H9 (cell line): ENCODE results near the gene RAB3IP. TPM values are rescaled to one million over a fixed set of nuclear protein-coding genes. Genes with fewer than 3 reads are reported as not detected.

Experiments used
- DNase-seq: peaks from one replicate; pipeline ENCODE4 v3.0.0-alpha.2; 2017
- H2AFZ ChIP-seq: one replicate; pipeline ENCODE4 v1.6.1; 2013; ENCODE audit warnings: mild to moderate bottlenecking, low read length, control low read depth, moderate library complexity
- H2AK5ac ChIP-seq: 2 replicates; pipeline ENCODE4 v1.6.1; 2013; ENCODE audit warnings: low read length, control low read depth, mixed read lengths; ENCODE audit not compliant: insufficient read length
- H2BK120ac ChIP-seq: one replicate; pipeline ENCODE4 v1.6.1; 2013; ENCODE audit warnings: low read depth, mild to moderate bottlenecking, low read length, control low read depth, inconsistent platforms; ENCODE audit not compliant: poor library complexity, severe bottlenecking
- H2BK12ac ChIP-seq: 2 replicates; pipeline ENCODE4 v1.6.1; 2013; ENCODE audit warnings: low read length, control low read depth, mixed read lengths, low read depth; ENCODE audit not compliant: insufficient read length
- H2BK15ac ChIP-seq: 2 replicates; pipeline ENCODE4 v1.6.1; 2013; ENCODE audit warnings: low read depth, low read length, control low read depth
- H2BK20ac ChIP-seq: one replicate; pipeline ENCODE4 v1.6.1; 2013; ENCODE audit warnings: low read depth, mild to moderate bottlenecking, low read length, control low read depth, inconsistent platforms; ENCODE audit not compliant: poor library complexity, severe bottlenecking
- H2BK5ac ChIP-seq: 2 replicates; pipeline ENCODE4 v1.6.1; 2013; ENCODE audit warnings: low read length, control low read depth, mixed read lengths; ENCODE audit not compliant: insufficient read length
- H3K14ac ChIP-seq: 2 replicates; pipeline ENCODE4 v1.6.1; 2013; ENCODE audit warnings: low read length, control low read depth; ENCODE audit not compliant: insufficient read depth
- H3K18ac ChIP-seq: 2 replicates; pipeline ENCODE4 v1.6.1; 2013; ENCODE audit warnings: low read depth, mild to moderate bottlenecking, mixed read lengths, low read length, control low read depth; ENCODE audit not compliant: insufficient read length
- H3K23ac ChIP-seq: 2 replicates; pipeline ENCODE4 v1.6.1; 2013; ENCODE audit warnings: low read length, control low read depth, mixed read lengths, low read depth; ENCODE audit not compliant: insufficient read length
- H3K23me2 ChIP-seq: 2 replicates; pipeline ENCODE4 v1.6.1; 2013; ENCODE audit warnings: low read depth, mild to moderate bottlenecking, mixed read lengths, low read length, control low read depth; ENCODE audit not compliant: insufficient read length, poor library complexity, severe bottlenecking
- H3K27ac ChIP-seq: 2 replicates; pipeline ENCODE4 v1.5.1; 2013; ENCODE audit warnings: low read length, control low read depth, mixed read lengths, low read depth; ENCODE audit not compliant: insufficient read length
- H3K27me3 ChIP-seq: 2 replicates; pipeline ENCODE4 v1.6.1; 2013; ENCODE audit warnings: low read length, control low read depth, inconsistent platforms; ENCODE audit not compliant: insufficient read depth
- H3K4ac ChIP-seq: 2 replicates; pipeline ENCODE4 v1.6.1; 2013; ENCODE audit warnings: low read depth, mild to moderate bottlenecking, control low read depth, inconsistent platforms, low read length, moderate library complexity
- H3K4me1 ChIP-seq: 2 replicates; pipeline ENCODE4 v1.6.1; 2013; ENCODE audit warnings: low read length, control low read depth, inconsistent platforms; ENCODE audit not compliant: insufficient read depth
- H3K4me2 ChIP-seq: 2 replicates; pipeline ENCODE4 v1.6.1; 2013; ENCODE audit warnings: low read length, control low read depth, mixed read lengths; ENCODE audit not compliant: insufficient read length, insufficient read depth
- H3K56ac ChIP-seq: 2 replicates; pipeline ENCODE4 v1.6.1; 2013; ENCODE audit warnings: low read depth, mild to moderate bottlenecking, mixed read lengths, low read length, control low read depth; ENCODE audit not compliant: insufficient read length
- H3K79me1 ChIP-seq: 2 replicates; pipeline ENCODE4 v1.6.1; 2013; ENCODE audit warnings: low read depth, mild to moderate bottlenecking, moderate library complexity, low read length, control low read depth, inconsistent platforms; ENCODE audit not compliant: insufficient read depth, poor library complexity, severe bottlenecking
- H3K79me2 ChIP-seq: 2 replicates; pipeline ENCODE4 v1.6.1; 2013; ENCODE audit warnings: low read length, control low read depth, inconsistent platforms; ENCODE audit not compliant: insufficient read depth
- H3K9ac ChIP-seq: 2 replicates; pipeline ENCODE4 v1.6.1; 2013; ENCODE audit warnings: low read length, control low read depth, mixed read lengths; ENCODE audit not compliant: insufficient read length; ENCODE audit errors: extremely low read depth
- H3K9me3 ChIP-seq: one replicate; pipeline ENCODE4 v1.6.1; 2013; ENCODE audit warnings: low read depth, low read length, inconsistent platforms; ENCODE audit not compliant: control insufficient read depth
- H3T11ph ChIP-seq: one replicate; pipeline ENCODE4 v1.6.1; 2013; ENCODE audit warnings: mild to moderate bottlenecking, low read length, control low read depth, inconsistent platforms
- H4K20me1 ChIP-seq: one replicate; pipeline ENCODE4 v1.6.1; 2013; ENCODE audit not compliant: control insufficient read depth, insufficient read length, insufficient read depth
- H4K5ac ChIP-seq: 2 replicates; pipeline ENCODE4 v1.6.1; 2013; ENCODE audit warnings: low read depth, mild to moderate bottlenecking, mixed read lengths, low read length, control low read depth; ENCODE audit not compliant: insufficient read length
- H4K8ac ChIP-seq: replicated peaks from 2 replicates; pipeline ENCODE4 v1.6.1; 2013; ENCODE audit warnings: low read length, control low read depth, mixed read lengths, low read depth; ENCODE audit not compliant: insufficient read length
- H4K91ac ChIP-seq: 2 replicates; pipeline ENCODE4 v1.6.1; 2013; ENCODE audit warnings: low read depth, mild to moderate bottlenecking, moderate library complexity, mixed read lengths, low read length, control low read depth; ENCODE audit not compliant: insufficient read length
- H3K27ac Mint-ChIP-seq, 3 experiments: 2 replicates in 2 of 3; 3 replicates in 1 of 3; pipeline ENCODE4 v1.8.0; 2020 to 2021; ENCODE audit warnings: mixed read lengths in 3 of 3, mild to moderate bottlenecking in 1 of 3, moderate library complexity in 1 of 3
- H3K27me3 Mint-ChIP-seq: 2 replicates; pipeline ENCODE4 v1.8.0; 2021; ENCODE audit warnings: low read depth, mild to moderate bottlenecking, moderate library complexity, mixed read lengths
- H3K36me3 Mint-ChIP-seq, 3 experiments: 2 replicates in 2 of 3; 3 replicates in 1 of 3; pipeline ENCODE4 v1.8.0; 2020 to 2021; ENCODE audit warnings: low read depth in 3 of 3, mixed read lengths in 3 of 3; ENCODE audit not compliant: insufficient read depth in 1 of 3
- H3K4me1 Mint-ChIP-seq, 2 experiments: 2 replicates each; pipeline ENCODE4 v1.8.0; 2020; ENCODE audit warnings: mixed read lengths in 2 of 2
- H3K4me3 Mint-ChIP-seq, 2 experiments: 2 replicates in 1 of 2; 3 replicates in 1 of 2; pipeline ENCODE4 v1.8.0; 2020 to 2021; ENCODE audit warnings: mild to moderate bottlenecking in 2 of 2, mixed read lengths in 2 of 2, moderate library complexity in 1 of 2
- H3K9me3 Mint-ChIP-seq, 2 experiments: 2 replicates in 1 of 2; 3 replicates in 1 of 2; pipeline ENCODE4 v1.8.0; 2020; ENCODE audit warnings: mild to moderate bottlenecking in 2 of 2, mixed read lengths in 2 of 2, moderate library complexity in 1 of 2
- CTCF ChIP-seq: fragments of 200-600 bp; sonication (generic); conservative IDR thresholded peaks from 3 replicates; pipeline ENCODE4 v1.8.0; 2021; ENCODE audit warnings: antibody characterized with exemption, mild to moderate bottlenecking
- WGBS: extraction: QIAGEN DNeasy Blood & Tissue Kit; methylation state at CpG from one replicate; pipeline ENCODE4 v1.1.7; 2013; ENCODE audit warnings: missing lambda C conversion rate, low lambda C conversion rate, mixed read lengths; ENCODE audit not compliant: insufficient read length; ENCODE audit errors: extremely low coverage; 5-methylcytosine and 5-hydroxymethylcytosine counted together
- long read RNA-seq: library from polyadenylated mRNA; unstranded; transcript quantifications from one replicate; pipeline ENCODE4 v2.0.0, GENCODE V29; 2020
- total RNA-seq: library from RNA; stranded (reverse); gene quantifications from 2 replicates; pipeline ENCODE4 v1.2.1, GENCODE V29; 2021

The RAB3IP gene
- total RNA-seq, result 44.9 and 45.5 TPM in 2 replicates
- long read RNA-seq, transcript RAB3IP-215 (9 exons, 2,840 nt), result minor isoform, 32 of 220 reads
- long read RNA-seq, transcript RAB3IP-201 (11 exons, 3,690 nt), result major isoform, 128 of 220 reads
- long read RNA-seq, transcript RAB3IP-218 (9 exons, 2,674 nt), result minor isoform, 6 of 220 reads
- long read RNA-seq, partial matches to known transcripts, result 13 of 220 reads
- long read RNA-seq, other reads (novel, unspliced or antisense), result 34 of 220 reads

DNA sequence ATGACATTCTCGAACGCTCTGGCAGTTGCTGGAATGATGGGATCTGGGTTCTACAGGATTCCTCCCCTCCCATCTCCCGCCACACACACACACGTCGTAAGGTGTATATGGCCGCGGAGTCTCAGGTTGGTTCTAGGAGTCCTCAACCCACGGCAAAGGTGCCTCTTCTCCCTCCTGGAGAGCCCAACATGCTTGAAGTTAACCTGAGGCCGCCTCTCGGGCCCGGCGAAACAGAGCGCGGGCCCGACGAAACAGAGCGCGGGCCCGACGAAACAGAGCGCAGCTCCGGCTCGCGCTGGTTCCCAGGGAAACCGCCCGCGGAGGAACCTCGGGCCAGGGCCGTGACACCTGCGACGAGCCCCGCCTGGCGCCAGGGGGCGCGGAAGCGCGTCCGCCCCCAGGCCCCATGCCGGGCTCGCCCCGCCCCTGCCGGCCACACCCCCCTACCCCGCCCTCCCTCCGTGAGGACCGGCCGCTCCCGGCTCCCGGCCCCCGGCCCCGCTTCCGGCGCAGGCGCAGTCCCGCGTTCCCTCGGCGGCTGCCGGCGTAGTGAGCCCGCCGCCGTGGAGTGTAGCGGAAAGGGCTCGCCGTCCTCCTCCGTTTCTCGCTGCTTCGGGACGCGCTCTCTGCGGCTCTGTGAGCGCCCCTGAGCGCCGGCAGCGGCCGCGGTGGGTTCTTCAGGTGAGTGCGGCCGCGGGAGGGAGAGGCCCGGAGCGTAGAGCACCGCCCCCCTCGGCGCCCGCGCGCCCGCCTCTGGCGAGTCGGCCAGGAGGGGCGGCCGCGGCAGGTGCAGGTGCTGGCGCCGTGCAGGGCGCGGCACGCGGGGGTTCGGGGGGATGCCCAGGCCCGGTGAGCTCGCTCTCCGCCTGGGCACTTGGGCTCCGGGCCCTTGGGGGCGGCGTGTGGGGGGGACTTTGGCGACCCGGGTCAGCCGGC is at the start of gene RAB3IP:
TSS of gene RAB3IP (plus strand) at position 510 of the 936 bp plus-strand sequence. CDS start 16,549 bp downstream, outside the sequence.
- H3K9ac ChIP-seq, result peak within 1 kb of the TSS; percentile 92
- peak within 1 kb of the TSS; percentile 95 for H3K14ac ChIP-seq
- no peaks in the 10 kb centered on the region for H3K79me1 ChIP-seq
- H4K8ac ChIP-seq, result no peak within 1 kb of the TSS
- H3K27ac ChIP-seq, result no peak within 1 kb of the TSS
- H3K9me3 Mint-ChIP-seq, result no peaks in the 10 kb centered on the region
- H3K4me1 ChIP-seq, result no peaks in the 10 kb centered on the region
- H2BK12ac ChIP-seq, result peak within 1 kb of the TSS; percentile 66
- H3K27me3 Mint-ChIP-seq, result peaks cover 28% of the 10 kb centered on the region
- H2AFZ ChIP-seq, result no peak within 1 kb of the TSS
- no peak within 1 kb of the TSS for H2BK120ac ChIP-seq
- H2BK15ac ChIP-seq, result no peak within 1 kb of the TSS; the same call in 1 of the 2 replicates
- peaks cover 10% of the 10 kb centered on the region for H3K23me2 ChIP-seq
- H2BK5ac ChIP-seq, result no peak within 1 kb of the TSS
- peaks cover 8 to 13% of the 10 kb centered on the region in 2 experiments for H3K4me1 Mint-ChIP-seq
- H3K36me3 Mint-ChIP-seq, result no peaks in the 10 kb centered on the region; a peak in 1 of 7 replicates
- no peak within 1 kb of the TSS for H3K56ac ChIP-seq
- H3K23ac ChIP-seq, result no peak within 1 kb of the TSS
- H3K4me3 Mint-ChIP-seq, result peak within 1 kb of the TSS; percentile 73 to 87
- H4K5ac ChIP-seq, result no peak within 1 kb of the TSS
- H4K91ac ChIP-seq, result no peak within 1 kb of the TSS
- TF ChIP-seq CTCF, result peak; percentile 81
- H3K79me2 ChIP-seq, result peaks cover 2% of the 10 kb centered on the region; the same call in 1 of the 2 replicates
- H3K27me3 ChIP-seq, result no peaks in the 10 kb centered on the region; the same call in 1 of the 2 replicates
- no peaks in the 10 kb centered on the region for H3K9me3 ChIP-seq
- no peaks in the 10 kb centered on the region for H4K20me1 ChIP-seq
- no peak within 1 kb of the TSS for H2AK5ac ChIP-seq
- no CpG with 5 or more reads among the region's 110 CpGs for WGBS
- H3K27ac Mint-ChIP-seq, result peak within 1 kb of the TSS in 2 of 3 experiments; percentile 35 to 72; a peak in 4 of 7 replicates
- no peak within 1 kb of the TSS for H2BK20ac ChIP-seq
- peak within 1 kb of the TSS; percentile 97 for H3K4me2 ChIP-seq
- DNase-seq, result peak; percentile 93
- H3K4ac ChIP-seq, result no peak within 1 kb of the TSS
- H3K18ac ChIP-seq, result peak within 1 kb of the TSS; percentile 83
- H3T11ph ChIP-seq, result no peak within 1 kb of the TSS
